Stimulated activated CD8-positive, alpha-beta memory T cell treated with anti-CD3 and anti-CD28 coated beads, Interleukin-15, amount 100 ng/mL, for 1 hour (primary cell): ENCODE data around the gene RAB24.
A peak's percentile ranks its signal among the peaks of the same experiment; 100 is the strongest.

Experiments used
- DNase-seq: peaks from one replicate; pipeline ENCODE4 v3.0.0-alpha.2; 2020; ENCODE audit warnings: low read depth

The RAB24 gene

GRCh38 chr5:177333420-177334154 is 30.1 kb upstream of the RAB24 start:
- DNase-seq: no peak

DNA sequence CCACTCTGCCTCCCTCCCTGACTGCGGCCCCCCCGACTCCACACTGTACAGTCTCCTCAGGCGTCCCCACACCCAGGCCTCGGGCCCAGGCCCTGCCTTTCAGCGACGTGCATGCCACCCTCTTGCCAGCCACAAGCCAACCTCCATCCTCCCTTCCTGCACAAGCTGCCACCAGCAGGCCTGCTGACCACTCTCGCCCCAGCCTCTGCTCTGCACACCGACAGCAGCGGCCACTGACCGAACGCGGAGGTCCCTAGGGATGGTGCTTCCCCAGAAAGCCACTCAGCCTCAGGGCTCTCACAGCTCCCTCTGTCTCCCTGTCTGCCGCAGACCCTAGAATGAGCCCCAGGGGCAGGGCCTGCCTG is 29.4 kb upstream of the RAB24 start:
- no peak for DNase-seq

- no peak for DNase-seq
Measured at GRCh38 chr5:177332031-177332895, 28.7 kb upstream of the RAB24 start.

- DNase-seq: no peak
Measured at GRCh38 chr5:177330991-177331842, 27.7 kb upstream of the RAB24 start.

GRCh38 chr5:177329883-177330282 is 26.4 kb upstream of the RAB24 start:
- DNase-seq: no peak

DNA sequence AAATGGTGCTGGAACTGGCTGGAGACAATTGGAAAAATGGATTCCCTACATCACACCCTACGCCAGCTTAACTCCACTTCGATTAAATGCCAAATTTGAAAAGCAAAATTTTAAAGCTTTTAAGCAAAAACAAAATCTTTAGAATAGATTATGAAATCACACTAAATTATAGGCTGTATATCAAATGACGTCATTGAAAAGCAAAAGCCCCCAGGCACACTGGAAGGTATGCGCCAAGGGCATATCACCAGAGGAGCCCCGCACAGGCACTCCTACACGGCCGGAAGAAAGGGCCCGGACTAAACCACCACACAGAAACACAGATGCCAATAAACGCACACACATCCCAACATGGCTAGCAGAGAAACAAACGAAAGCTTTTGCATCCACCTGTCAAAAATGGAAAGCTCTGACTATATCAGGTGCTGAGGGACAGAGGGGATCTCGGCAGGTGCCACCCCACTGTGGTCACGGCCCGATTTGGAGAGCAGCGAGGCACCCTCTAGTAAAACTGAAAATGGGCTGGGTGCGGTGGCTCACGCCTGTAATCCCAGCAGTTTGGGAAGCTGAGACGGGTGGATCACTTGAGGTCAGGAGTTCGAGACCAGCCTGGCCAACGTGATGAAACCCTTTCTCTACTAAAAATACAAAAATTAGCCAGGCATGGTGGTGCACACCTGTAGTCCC is 25.2 kb upstream of the RAB24 start:
- DNase-seq: no peak

DNA sequence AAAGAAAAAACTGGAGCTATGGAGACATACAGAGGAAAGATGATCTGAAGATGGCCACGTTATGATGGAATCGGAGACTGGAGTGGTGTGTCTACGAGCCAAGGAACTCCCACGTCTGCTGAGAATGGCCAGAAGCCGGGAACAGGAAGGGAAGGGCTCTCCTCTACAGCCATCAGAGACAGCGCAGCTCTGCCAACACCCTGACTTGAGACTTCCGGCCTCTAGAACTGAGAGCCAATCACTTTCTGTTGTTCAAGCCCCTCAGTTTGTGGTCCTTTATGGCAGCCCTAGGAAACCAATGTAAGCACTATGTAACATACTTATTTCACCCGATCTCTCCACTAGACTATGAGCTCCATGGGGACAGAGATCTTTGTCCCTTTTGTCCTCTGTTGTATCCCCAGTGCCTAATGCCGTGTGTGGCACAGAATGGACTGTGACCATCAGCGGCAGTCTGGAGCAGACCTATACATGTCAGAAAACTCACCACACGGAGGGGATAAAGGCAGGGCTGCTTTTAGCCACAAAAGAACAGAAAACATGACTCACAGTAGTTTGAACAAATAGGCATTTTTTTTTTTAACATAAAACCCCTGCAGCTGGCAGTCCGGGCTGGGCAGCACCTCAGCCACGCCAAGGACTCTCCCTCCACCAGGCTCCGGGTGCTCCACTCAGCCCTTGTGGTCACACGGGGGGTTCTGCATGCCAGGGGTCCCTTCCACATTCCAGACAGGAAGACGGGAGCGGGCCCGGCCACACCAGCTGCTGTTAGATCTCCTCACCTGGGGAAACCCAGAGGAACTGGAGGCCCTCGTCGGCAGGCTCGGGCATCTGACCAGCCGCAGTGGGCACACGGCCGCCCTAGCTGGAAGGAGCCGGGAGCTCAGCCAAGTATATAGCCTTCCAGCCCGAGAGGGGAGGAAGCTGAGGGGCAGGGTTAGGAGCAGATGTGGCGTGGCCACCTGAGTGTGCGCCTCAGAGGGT is 24.3 kb upstream of the RAB24 start:
- no peak for DNase-seq

- no peak for DNase-seq
Measured at GRCh38 chr5:177325868-177326381, 22.4 kb upstream of the RAB24 start.

DNA sequence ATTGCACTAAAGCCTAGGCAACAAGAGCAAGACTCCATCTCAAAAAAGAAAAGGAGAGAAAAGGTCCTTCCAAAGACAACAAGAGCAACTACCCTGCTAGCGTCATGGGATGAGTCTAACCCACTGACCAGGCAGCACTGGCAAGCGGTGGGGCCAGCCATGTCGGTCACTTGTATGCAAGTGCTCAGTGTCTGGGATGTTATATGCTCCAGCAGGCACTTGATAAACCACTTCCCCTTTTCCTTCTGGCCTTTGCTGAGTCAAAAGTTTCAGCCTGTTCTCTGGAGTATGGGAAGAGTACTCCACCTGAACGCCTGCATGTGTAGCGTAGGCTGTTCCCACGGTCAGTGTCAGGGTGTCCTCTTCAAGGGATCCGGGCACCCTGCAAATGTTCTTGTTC is 17.4 kb upstream of the RAB24 start:
- DNase-seq: no peak

DNA sequence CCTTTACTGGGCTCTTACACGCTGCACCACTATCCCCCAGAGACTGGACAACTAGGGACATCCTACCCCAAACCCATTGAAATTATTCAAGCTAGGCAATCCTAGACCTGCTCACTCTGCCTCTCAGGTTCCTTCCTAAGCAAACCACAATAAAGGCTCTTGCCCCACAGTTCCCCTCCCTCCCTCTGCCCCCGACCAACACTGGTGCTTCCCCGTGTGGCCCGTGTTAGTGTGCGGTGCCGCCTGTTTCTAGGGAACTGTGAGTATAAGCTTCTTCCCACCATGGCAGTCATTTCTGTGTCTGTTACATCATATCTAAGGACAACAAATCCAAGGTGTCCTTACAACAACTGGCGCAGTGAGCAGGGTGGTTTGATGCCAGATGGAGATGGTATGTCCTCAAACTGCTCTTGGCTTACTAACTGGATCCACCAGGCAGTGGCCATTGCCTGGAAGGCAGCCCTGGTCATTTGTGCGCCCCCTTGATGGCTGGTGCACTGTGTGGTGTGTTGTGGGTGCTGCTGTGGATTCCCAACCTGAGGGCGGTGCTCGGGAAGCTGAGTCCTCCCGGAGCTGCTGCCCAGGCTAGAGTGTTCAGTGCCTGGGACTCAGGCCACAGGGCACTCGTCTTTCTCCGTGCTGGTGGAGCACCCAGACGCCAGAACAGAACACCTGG is 16.5 kb upstream of the RAB24 start:
- no peak for DNase-seq

GRCh38 chr5:177317959-177318377 is 14.4 kb upstream of the RAB24 start:
- peak; percentile 58 for DNase-seq

DNA sequence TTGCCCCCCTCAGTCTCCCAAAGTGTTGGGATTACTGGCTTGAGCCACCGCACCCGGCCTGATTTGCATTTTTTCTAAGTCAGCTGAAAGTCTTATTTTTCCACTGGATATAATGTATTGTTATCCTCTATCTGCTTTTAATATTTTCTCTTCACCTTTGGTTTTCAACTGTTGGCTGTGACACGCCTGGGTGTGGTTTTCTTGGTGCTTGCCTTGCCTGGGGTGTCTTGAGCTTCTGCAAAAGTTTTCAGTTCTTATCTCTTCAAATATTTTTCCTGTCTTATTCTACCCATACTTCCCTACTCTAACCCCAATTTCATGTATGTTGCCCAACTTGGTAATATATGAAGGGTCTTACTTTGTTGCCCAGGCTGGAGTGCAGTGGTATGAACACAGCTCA is 12.5 kb upstream of the RAB24 start:
- no peak for DNase-seq

- no peak for DNase-seq
Measured at GRCh38 chr5:177315411-177315810, 11.9 kb upstream of the RAB24 start.

GRCh38 chr5:177314376-177315342 is 11.1 kb upstream of the RAB24 start:
- no peak for DNase-seq

GRCh38 chr5:177313561-177314259 is 10.2 kb upstream of the RAB24 start:
- no peak for DNase-seq

DNA sequence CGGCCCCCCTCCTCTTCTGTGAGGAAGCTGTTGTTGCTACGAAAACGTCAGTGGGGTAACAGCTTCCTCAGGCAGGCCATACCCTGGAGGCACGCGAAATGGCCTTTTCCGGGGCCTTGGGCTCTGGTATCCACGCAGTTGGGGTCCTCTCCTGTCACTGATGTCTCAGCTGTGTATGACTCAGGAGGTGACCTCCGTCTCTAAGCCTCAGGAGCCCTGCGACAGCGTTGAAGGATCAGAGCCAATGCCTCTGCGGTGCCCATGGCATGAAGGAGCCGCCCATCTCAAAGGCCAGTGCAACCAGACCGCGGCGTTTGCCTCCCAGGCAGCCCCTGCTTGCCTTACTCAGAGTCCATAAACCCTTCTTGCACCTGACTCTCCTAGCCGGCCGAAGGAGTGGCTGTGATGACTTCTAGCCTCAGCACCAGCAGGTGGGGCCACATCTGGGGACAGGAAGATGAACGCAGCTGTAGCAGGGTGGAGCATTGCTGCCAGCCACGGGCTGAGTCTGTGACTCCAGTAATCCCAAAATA is 9.2 kb upstream of the RAB24 start:
- DNase-seq: no peak

- peak; percentile 87 for DNase-seq
Measured at GRCh38 chr5:177311723-177312648, 8.5 kb upstream of the RAB24 start, which contains the start of gene MXD3. MXD3 (minus strand) TSS chr5:177311898; CDS start chr5:177311830, 68 bp downstream.
